ENCODE measurements around the gene CARMIL3. TPM values are rescaled to one million over a fixed set of nuclear protein-coding genes. Genes with fewer than 3 reads are reported as not detected.

The CARMIL3 gene
- total RNA-seq, 1 experiment from 2014 or later, result 1.00 TPM

DNA sequence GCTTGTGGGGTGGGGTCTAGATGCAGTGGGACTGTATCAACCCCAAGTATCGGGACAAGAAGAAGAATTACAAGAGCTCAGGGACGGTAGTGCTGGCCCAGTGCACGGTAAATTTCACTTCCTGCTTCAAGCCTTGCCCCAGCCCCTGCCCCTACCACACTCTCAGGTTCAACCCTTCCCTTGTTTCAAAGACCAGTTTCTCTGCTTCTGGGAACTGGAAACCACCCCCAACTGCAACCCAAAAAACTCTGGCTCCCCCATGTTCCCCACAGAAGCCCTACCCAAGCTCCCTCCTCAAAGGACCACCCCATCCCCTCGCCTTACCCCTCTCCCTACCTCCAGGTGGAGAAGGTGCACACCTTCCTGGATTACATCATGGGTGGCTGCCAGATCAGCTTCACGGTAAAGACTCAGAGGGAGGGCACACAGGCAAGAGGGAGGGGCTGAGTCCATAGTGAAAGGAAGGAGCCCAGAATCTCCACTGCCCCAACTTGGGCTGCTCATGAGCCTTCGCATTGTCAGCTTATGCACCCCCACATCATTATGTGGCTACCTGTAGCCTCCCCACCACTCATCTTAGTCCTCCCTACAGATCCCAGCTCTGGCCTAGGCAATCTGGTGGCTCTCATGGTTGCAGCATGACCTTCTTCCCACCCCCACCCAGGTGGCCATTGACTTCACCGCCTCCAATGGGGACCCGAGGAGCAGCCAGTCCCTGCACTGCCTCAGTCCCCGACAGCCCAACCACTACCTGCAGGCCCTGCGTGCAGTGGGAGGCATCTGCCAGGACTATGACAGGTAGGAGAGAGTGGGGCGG, 23.9 kb downstream of the CARMIL3 start:
- Mint-ChIP-seq H3K4me1 (ENCODE audit: low read depth, unreplicated experiment) (peaks cover 9% of the 10 kb centered on the region), H3K9me3 (ENCODE audit: unreplicated experiment) (no peaks in the 10 kb centered on the region), H3K4me3 (ENCODE audit: unreplicated experiment) (no peak overlapping the region), H3K27me3 (ENCODE audit: insufficient read depth, unreplicated experiment) (no peaks in the 10 kb centered on the region), H3K36me3 (ENCODE audit: insufficient read depth, unreplicated experiment) (peaks cover 5% of the 10 kb centered on the region), H3K27ac (ENCODE audit: unreplicated experiment) (no peak overlapping the region)
- Histone ChIP-seq H3K4me3 (ENCODE audit: low read depth, low read length) (no peak overlapping the region), H3K9me3 (no peaks in the 10 kb centered on the region), H3K36me3 (ENCODE audit: control insufficient read depth, insufficient read depth, low read length) (no peaks in the 10 kb centered on the region), H3K27me3 (replicated peaks; ENCODE audit: control insufficient read depth, insufficient read depth, low read length) (no peaks in the 10 kb centered on the region; the same call in 1 of the 2 replicates), H3K4me1 (peaks cover 3% of the 10 kb centered on the region; the same call in 1 of the 2 replicates)
- intact Hi-C loops (cut with micrococcal nuclease; ENCODE audit: unreplicated experiment), result no loop called here
- no TSS peak for BruUV-seq (replicated peaks)
- CTCF ChIA-PET, result interaction anchor here (0.5 kb wide), 1 partner anchor 31 kb away, joined by 5 read pairs; no protein-coding TSS in a partner anchor
- DNase-seq, result no peak
- POLR2A ChIA-PET, result no interaction called here
- TF ChIP-seq, protein P1, sequence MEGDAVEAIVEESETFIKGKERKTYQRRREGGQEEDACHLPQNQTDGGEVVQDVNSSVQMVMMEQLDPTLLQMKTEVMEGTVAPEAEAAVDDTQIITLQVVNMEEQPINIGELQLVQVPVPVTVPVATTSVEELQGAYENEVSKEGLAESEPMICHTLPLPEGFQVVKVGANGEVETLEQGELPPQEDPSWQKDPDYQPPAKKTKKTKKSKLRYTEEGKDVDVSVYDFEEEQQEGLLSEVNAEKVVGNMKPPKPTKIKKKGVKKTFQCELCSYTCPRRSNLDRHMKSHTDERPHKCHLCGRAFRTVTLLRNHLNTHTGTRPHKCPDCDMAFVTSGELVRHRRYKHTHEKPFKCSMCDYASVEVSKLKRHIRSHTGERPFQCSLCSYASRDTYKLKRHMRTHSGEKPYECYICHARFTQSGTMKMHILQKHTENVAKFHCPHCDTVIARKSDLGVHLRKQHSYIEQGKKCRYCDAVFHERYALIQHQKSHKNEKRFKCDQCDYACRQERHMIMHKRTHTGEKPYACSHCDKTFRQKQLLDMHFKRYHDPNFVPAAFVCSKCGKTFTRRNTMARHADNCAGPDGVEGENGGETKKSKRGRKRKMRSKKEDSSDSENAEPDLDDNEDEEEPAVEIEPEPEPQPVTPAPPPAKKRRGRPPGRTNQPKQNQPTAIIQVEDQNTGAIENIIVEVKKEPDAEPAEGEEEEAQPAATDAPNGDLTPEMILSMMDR (IDR thresholded peaks at IDR 0.05; ENCODE audit: insufficient read depth in 1 of 2, low read depth in 1 of 2, low read length in 1 of 2, severe bottlenecking in 1 of 2, unreplicated experiment in 1 of 2), result no peak

DNA sequence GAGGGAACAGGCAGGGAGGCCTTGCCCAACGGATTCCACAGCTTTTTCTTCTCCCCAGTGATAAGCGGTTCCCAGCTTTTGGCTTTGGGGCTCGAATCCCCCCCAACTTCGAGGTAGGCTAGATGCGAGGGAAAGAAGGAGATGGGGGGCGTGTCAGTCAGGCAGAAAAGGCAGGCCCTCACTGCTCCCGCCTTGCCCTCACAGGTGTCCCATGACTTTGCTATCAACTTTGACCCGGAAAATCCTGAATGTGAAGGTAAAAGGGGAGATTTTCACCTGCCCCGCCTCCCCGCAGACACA, 24.4 kb downstream of the CARMIL3 start:
- intact Hi-C loops (cut with micrococcal nuclease; ENCODE audit: unreplicated experiment), result no loop called here
- H3K4me1 Mint-ChIP-seq (ENCODE audit: low read depth, unreplicated experiment), result peaks cover 9% of the 10 kb centered on the region
- Histone ChIP-seq H3K36me3 (ENCODE audit: control insufficient read depth, insufficient read depth, low read length) (no peaks in the 10 kb centered on the region), H3K4me3 (ENCODE audit: low read depth, low read length) (no peak overlapping the region), H3K27me3 (replicated peaks; ENCODE audit: control insufficient read depth, insufficient read depth, low read length) (no peaks in the 10 kb centered on the region; the same call in 1 of the 2 replicates), H3K4me1 (peaks cover 6% of the 10 kb centered on the region; the same call in 1 of the 2 replicates), H3K9me3 (no peaks in the 10 kb centered on the region)
- DNase-seq, result no peak
- ChIA-PET POLR2A (no interaction called here), CTCF (no interaction called here)
- H3K9me3 Mint-ChIP-seq (ENCODE audit: unreplicated experiment), result no peaks in the 10 kb centered on the region
- TF ChIP-seq, protein P1 (IDR thresholded peaks at IDR 0.05; ENCODE audit: insufficient read depth in 1 of 2, low read depth in 1 of 2, low read length in 1 of 2, severe bottlenecking in 1 of 2, unreplicated experiment in 1 of 2), result no peak
- peaks cover 5% of the 10 kb centered on the region for H3K36me3 Mint-ChIP-seq (ENCODE audit: insufficient read depth, unreplicated experiment)
- no TSS peak for BruUV-seq (replicated peaks)
- no peak overlapping the region for H3K4me3 Mint-ChIP-seq (ENCODE audit: unreplicated experiment)
- H3K27ac Mint-ChIP-seq (ENCODE audit: unreplicated experiment), result no peak overlapping the region
- H3K27me3 Mint-ChIP-seq (ENCODE audit: insufficient read depth, unreplicated experiment), result no peaks in the 10 kb centered on the region

GRCh38 chr14:24077086-24077485, 25.3 kb downstream of the CARMIL3 start:
- ChIA-PET CTCF (no interaction called here), POLR2A (no interaction called here)
- intact Hi-C loops (cut with micrococcal nuclease; ENCODE audit: unreplicated experiment), result no loop called here
- Mint-ChIP-seq H3K4me1 (ENCODE audit: low read depth, unreplicated experiment) (peaks cover 13% of the 10 kb centered on the region), H3K36me3 (ENCODE audit: insufficient read depth, unreplicated experiment) (peaks cover 6% of the 10 kb centered on the region), H3K27me3 (ENCODE audit: insufficient read depth, unreplicated experiment) (no peaks in the 10 kb centered on the region), H3K27ac (ENCODE audit: unreplicated experiment) (no peak overlapping the region), H3K4me3 (ENCODE audit: unreplicated experiment) (no peak overlapping the region), H3K9me3 (ENCODE audit: unreplicated experiment) (no peaks in the 10 kb centered on the region)
- DNase-seq, result no peak
- TF ChIP-seq, protein P1 (IDR thresholded peaks at IDR 0.05; ENCODE audit: insufficient read depth in 1 of 2, low read depth in 1 of 2, low read length in 1 of 2, severe bottlenecking in 1 of 2, unreplicated experiment in 1 of 2), result no peak
- no peak overlapping the region for H3K4me3 ChIP-seq (ENCODE audit: low read depth, low read length)
- no peaks in the 10 kb centered on the region for H3K9me3 ChIP-seq
- no peaks in the 10 kb centered on the region for H3K36me3 ChIP-seq (ENCODE audit: control insufficient read depth, insufficient read depth, low read length)
- no peaks in the 10 kb centered on the region; the same call in 1 of the 2 replicates for H3K27me3 ChIP-seq (replicated peaks; ENCODE audit: control insufficient read depth, insufficient read depth, low read length)
- no TSS peak for BruUV-seq (replicated peaks)
- peaks cover 10% of the 10 kb centered on the region for H3K4me1 ChIP-seq
